SU-DHL-6 (cell line): ENCODE data around the gene ALG9.

ENCODE experiments used
- H2AFZ ChIP-seq: fragments of 200-600 bp; sonication (generic); 2 replicates; pipeline ENCODE4 v1.6.1; 2014; ENCODE audit warnings: low read depth, mild to moderate bottlenecking, moderate library complexity, mixed read lengths, antibody characterized with exemption, low read length; ENCODE audit not compliant: severe bottlenecking
- H3F3A ChIP-seq: fragments of 200-600 bp; shearing (Covaris generic); 2 replicates; pipeline ENCODE4 v1.6.0; 2016; ENCODE audit warnings: antibody characterized with exemption, mild to moderate bottlenecking; ENCODE audit not compliant: insufficient read depth
- H3K27ac ChIP-seq: fragments of 200-600 bp; sonication (generic); 2 replicates; pipeline ENCODE4 v1.5.1; 2016; ENCODE audit warnings: low read depth, mild to moderate bottlenecking, low read length, moderate library complexity, mixed read lengths
- H3K27me3 ChIP-seq: fragments of 200-600 bp; sonication (generic), shearing (Covaris generic); 2 replicates; pipeline ENCODE4 v1.6.0; 2014; ENCODE audit warnings: mild to moderate bottlenecking, low read length
- H3K36me3 ChIP-seq: fragments of 200-600 bp; sonication (generic); 2 replicates; pipeline ENCODE4 v1.6.1; 2014; ENCODE audit warnings: mild to moderate bottlenecking, low read length, mixed read lengths
- H3K4me2 ChIP-seq: fragments of 300-600, 200-600 bp; shearing (Covaris generic), sonication (generic); 2 replicates; pipeline ENCODE4 v1.6.0; 2014; ENCODE audit warnings: low read length, low read depth, mild to moderate bottlenecking; ENCODE audit not compliant: poor library complexity, severe bottlenecking
- H3K4me3 ChIP-seq: fragments of 200-600 bp; sonication (generic); 2 replicates; pipeline ENCODE4 v1.5.1; 2014; ENCODE audit warnings: antibody characterized with exemption, low read length, mild to moderate bottlenecking, mixed read lengths; ENCODE audit not compliant: insufficient read depth, poor library complexity, severe bottlenecking
- H3K79me2 ChIP-seq: fragments of 200-600 bp; sonication (generic); 2 replicates; pipeline ENCODE4 v1.6.1; 2014; ENCODE audit warnings: mild to moderate bottlenecking, low read length, moderate library complexity; ENCODE audit not compliant: insufficient read depth
- H3K9ac ChIP-seq: fragments of 200-600 bp; sonication (generic); 2 replicates; pipeline ENCODE4 v1.7.0; 2014; ENCODE audit warnings: mild to moderate bottlenecking, low read length
- H3K9me2 ChIP-seq: fragments of 200-600 bp; sonication (generic); replicated peaks from 2 replicates; pipeline ENCODE4 v1.6.1; 2014; ENCODE audit warnings: low read length; ENCODE audit not compliant: insufficient read depth
- H3K9me3 ChIP-seq: fragments of 200-600 bp; sonication (generic); 2 replicates; pipeline ENCODE4 v1.6.1; 2014; ENCODE audit warnings: low read length, mixed read lengths; ENCODE audit not compliant: insufficient read depth
- H4K20me1 ChIP-seq: fragments of 200-600 bp; sonication (generic); 2 replicates; pipeline ENCODE4 v1.6.1; 2014; ENCODE audit warnings: low read depth, mild to moderate bottlenecking, antibody characterized with exemption, low read length, moderate library complexity, mixed read lengths
- CTCF ChIP-seq: fragments of 200-600 bp; sonication (generic); IDR thresholded peaks from one replicate; pipeline ENCODE4 v1.5.1; 2017; ENCODE audit warnings: antibody characterized with exemption, mild to moderate bottlenecking, low read length, moderate library complexity; ENCODE audit not compliant: insufficient read depth, poor library complexity, severe bottlenecking
- EZH2phosphoT487 ChIP-seq: fragments of 200-600 bp; sonication (generic), shearing (Covaris generic); conservative IDR thresholded peaks from 2 replicates; pipeline ENCODE4 v1.6.1; 2018; ENCODE audit warnings: mild to moderate bottlenecking, antibody characterized with exemption, low read length, moderate library complexity, mixed read lengths

ALG9 gene

GRCh38 chr11:111835665-111836064 is 35.7 kb downstream of the ALG9 start:
- no peaks in the 10 kb centered on the region for H3K9me3 ChIP-seq
- no peaks in the 10 kb centered on the region for H3K9me2 ChIP-seq
- H3K79me2 ChIP-seq: no peaks in the 10 kb centered on the region
- TF ChIP-seq CTCF (no peak), EZH2phosphoT487 (no peak)
- H3K4me2 ChIP-seq: no peak overlapping the region
- no peak overlapping the region for H2AFZ ChIP-seq
- no peak overlapping the region for H3K4me3 ChIP-seq
- no peak overlapping the region for H3K27ac ChIP-seq
- H3K36me3 ChIP-seq: peaks cover 8% of the 10 kb centered on the region; the same call in 1 of the 2 replicates
- no peaks in the 10 kb centered on the region for H4K20me1 ChIP-seq
- H3F3A ChIP-seq: no peaks in the 10 kb centered on the region
- H3K27me3 ChIP-seq: no peaks in the 10 kb centered on the region
- H3K9ac ChIP-seq: no peak overlapping the region

- Histone ChIP-seq H3K9ac (no peak overlapping the region), H3F3A (no peaks in the 10 kb centered on the region), H3K27me3 (no peaks in the 10 kb centered on the region), H2AFZ (no peak overlapping the region), H3K9me3 (no peaks in the 10 kb centered on the region), H3K4me3 (no peak overlapping the region), H4K20me1 (no peaks in the 10 kb centered on the region), H3K9me2 (no peaks in the 10 kb centered on the region), H3K79me2 (no peaks in the 10 kb centered on the region), H3K4me2 (no peak overlapping the region), H3K36me3 (peaks cover 8% of the 10 kb centered on the region; the same call in 1 of the 2 replicates), H3K27ac (no peak overlapping the region)
- TF ChIP-seq CTCF: no peak
- no peak for TF ChIP-seq EZH2phosphoT487
Measured at GRCh38 chr11:111834432-111835163, 36.8 kb downstream of the ALG9 start.

- Histone ChIP-seq H4K20me1 (no peaks in the 10 kb centered on the region), H3F3A (no peaks in the 10 kb centered on the region), H3K9ac (no peak overlapping the region), H3K4me2 (no peak overlapping the region), H3K4me3 (no peak overlapping the region), H3K27ac (no peak overlapping the region), H3K27me3 (no peaks in the 10 kb centered on the region), H3K9me3 (no peaks in the 10 kb centered on the region), H3K9me2 (no peaks in the 10 kb centered on the region), H3K79me2 (no peaks in the 10 kb centered on the region), H2AFZ (no peak overlapping the region), H3K36me3 (peaks cover 8% of the 10 kb centered on the region; the same call in 1 of the 2 replicates)
- no peak for TF ChIP-seq EZH2phosphoT487
- no peak for TF ChIP-seq CTCF
Measured at GRCh38 chr11:111833524-111833923, 37.9 kb downstream of the ALG9 start.
